GM18870 (cell line): ENCODE results near the gene SMAD6.

Experiments used
- ATAC-seq: cut with Tn5 transposase; IDR thresholded peaks from one replicate; pipeline ENCODE4 v1.9.1; 2021; ENCODE audit warnings: moderate library complexity; ENCODE audit not compliant: unreplicated experiment

The SMAD6 gene

GRCh38 chr15:66719471-66719870, 17.4 kb downstream of the SMAD6 start:
- no peak for ATAC-seq

GRCh38 chr15:66720206-66721010, 18.4 kb downstream of the SMAD6 start:
- no peak for ATAC-seq

DNA sequence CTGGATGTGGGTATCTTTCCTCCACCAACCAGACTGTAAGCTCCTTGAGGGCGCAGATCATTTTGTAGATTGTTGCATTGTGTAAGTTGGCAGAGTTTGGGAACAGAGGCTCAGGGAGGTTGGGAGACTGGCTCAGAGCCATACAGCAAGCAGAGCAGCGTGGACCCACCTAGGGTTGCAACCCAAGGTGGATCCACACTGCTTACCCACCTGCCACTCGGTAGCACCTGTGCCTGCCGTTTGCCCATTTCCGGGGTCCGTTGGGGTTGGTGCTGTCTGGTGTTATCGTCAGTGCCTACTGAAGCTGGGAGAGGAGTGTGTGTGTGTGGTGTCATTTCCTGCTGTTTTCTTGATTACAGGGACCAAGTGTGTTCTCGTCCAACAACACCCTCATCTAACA, 19.0 kb downstream of the SMAD6 start:
- ATAC-seq, result no peak

GRCh38 chr15:66721501-66721937, 19.5 kb downstream of the SMAD6 start:
- no peak for ATAC-seq

DNA sequence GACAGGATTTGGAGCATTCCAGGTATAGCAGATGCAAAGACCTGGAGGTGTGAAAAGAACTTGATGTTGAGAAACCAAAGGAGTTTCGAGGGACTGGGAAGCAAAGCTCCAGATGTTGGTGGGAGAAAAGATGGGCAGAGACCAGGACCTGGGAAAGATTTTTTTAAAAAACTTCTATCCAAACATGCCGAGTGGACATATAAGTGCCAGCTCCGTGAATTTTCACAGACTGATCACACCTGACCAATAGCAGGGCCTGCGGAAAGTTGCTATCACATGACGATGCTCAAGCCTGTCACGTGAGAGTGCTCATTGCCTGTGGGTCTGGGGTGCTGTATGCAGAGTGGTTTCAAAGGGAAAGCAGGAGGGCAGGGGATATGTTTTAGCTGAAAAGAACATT, 19.9 kb downstream of the SMAD6 start:
- no peak for ATAC-seq

- ATAC-seq, result no peak
Measured at GRCh38 chr15:66722757-66723540, 20.9 kb downstream of the SMAD6 start.

- ATAC-seq, result no peak
Measured at GRCh38 chr15:66723826-66724731, 22.0 kb downstream of the SMAD6 start.

DNA sequence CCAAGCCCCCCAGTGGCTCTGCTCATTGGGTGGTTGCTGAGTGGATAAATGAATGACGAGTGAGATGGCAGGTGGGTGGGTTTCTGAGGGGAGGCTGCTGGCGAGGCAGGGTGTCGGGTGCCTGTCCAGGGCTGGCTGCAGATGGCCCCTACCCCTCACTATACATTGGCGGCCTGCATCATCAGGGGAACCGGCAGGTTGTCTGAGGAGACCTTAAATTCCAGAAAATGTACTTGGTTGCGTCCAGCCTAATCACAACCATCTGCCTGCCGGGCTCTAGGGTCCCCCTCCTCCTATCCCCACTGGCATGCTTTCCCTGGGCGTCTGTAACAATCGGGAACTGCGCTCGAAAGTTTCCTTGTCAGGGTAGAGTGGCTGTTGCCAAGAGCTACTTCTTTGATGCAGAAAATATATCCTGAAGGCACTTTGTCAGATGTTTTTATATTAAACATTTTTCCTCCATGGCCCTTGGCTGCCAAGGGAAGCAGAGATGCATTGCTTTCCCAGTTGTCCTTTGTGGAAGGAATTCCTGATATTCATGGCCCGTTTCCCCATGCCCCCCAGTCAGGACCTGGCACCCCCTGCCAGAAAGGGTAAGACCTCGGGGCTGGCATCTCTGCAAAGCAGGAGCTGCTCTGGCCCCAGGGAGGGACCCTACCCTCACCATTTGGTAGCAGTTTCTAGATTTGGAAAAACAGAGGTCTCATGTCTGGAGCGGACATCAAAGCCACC, 22.9 kb downstream of the SMAD6 start:
- ATAC-seq, result no peak

DNA sequence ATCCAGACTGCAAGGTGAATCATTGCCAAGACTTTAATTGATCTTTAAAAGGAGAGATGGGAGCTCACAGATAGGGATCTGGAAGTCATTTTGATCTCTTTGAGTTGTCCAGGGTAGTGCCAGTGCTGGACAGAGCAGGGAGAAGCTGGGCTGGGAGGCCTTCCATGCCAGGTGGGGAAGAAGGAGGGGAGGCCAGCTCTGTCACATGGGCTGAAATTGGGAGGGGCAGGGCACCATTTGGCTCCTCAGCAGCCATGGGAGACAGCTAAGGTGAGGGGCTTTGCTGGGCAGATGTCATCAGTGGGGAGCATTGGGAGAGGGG, 23.4 kb downstream of the SMAD6 start:
- ATAC-seq, result no peak

- no peak for ATAC-seq
Measured at GRCh38 chr15:66726386-66726785, 24.4 kb downstream of the SMAD6 start.

- no peak for ATAC-seq
Measured at GRCh38 chr15:66729331-66729951, 27.4 kb downstream of the SMAD6 start.

GRCh38 chr15:66730168-66731021, 28.4 kb downstream of the SMAD6 start:
- ATAC-seq, result no peak

DNA sequence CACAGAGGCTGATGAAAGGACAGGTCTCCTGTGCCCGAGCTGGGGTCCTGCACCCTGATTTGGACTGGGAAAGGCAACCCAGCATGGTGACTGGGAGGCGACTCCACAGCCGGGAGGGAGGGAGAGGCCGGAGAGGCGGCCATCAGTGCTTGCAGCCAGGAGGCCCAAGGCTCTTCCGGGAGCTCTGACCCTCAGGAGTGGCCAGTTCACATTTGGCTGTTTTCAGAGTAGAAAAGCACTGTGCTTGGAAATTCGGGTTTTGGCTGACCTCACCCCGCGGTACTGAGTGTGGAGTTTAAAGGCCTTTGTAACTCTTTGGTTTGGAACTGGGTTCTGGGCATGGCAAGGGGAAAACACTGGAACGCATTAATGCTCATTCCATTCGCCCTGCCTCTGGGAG, 31.9 kb downstream of the SMAD6 start:
- no peak for ATAC-seq

- ATAC-seq, result no peak
Measured at GRCh38 chr15:66734961-66735908, 33.2 kb downstream of the SMAD6 start.

- ATAC-seq, result no peak
Measured at GRCh38 chr15:66735909-66736305, 33.9 kb downstream of the SMAD6 start.

DNA sequence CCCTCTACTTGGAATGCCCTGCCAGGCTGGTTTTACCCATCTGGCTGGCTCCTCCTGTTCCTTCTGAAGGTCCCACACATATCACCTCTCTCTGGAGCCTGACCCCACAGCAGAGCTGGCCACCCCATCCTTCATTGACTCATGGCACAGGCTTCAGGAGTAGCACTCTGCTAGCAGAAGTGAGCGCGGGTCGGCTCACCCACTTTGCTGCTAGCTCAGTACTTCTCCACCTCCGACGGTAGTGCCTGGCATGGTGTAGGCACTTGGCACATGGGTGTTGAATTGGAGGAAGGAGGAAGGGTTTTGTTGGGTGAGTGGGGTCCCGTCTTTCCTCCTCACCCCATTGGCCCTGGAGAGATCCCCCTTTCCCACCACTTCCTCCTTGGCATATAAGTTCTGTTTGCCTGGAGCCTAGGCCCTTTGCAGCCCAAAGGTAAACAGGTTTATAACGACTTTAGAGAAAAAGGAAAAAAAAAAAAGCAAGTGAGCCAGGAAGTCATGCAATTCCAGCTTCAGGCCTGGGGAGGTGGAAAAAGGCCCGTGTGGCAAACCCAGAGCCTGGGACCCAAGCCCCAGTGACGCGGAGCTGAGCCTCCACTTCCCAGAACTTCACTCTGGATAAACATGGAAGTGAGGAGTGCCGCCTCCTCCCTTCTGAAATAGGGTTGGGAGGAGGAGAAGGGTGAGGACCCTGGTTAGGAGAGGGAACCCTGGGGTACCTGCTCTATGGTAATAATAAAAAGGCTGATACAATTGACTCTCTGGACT, 35.4 kb downstream of the SMAD6 start:
- no peak for ATAC-seq

- no peak for ATAC-seq
Measured at GRCh38 chr15:66738116-66738515, 36.1 kb downstream of the SMAD6 start.
